ENCODE results near the gene VENTX.

The VENTX gene

DNA sequence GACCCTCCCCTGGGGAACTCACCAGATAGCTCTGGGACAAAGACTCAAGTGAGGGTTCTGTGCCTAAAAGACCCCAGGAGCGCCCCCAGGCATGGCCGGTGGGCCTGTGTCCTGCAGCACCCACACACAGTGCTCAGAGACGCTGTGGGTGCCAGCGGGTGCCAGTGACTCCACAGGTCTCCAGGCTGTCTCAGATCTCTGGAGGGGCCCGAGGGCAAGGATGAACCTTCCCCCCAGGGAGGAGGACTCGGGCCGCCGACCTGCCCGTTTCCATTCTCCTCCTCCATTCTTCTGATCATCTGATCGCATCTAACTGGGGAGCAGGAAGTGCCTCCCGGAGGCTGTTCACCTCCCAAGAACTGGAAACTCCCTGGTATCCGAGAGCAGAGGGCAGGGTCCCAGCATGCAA is 38.0 kb downstream of the VENTX start:
- no peak for DNase-seq

DNA sequence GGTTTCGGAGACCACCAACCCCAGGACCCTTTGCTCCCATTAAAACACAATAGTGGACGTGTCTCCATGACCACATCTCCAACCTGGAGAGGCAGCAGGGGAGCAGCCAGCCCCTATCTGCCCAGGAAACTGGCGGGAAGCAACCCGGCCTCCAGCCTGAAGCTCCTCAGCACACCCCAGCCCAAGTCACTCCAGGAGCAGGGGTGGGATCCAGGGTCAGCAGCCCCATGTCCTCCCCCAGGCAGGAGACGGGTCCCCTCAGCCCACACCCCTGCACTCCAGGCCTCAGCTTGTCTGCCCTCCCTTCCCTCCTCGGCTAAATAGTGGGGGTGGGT is 38.4 kb downstream of the VENTX start:
- no peak for DNase-seq

DNA sequence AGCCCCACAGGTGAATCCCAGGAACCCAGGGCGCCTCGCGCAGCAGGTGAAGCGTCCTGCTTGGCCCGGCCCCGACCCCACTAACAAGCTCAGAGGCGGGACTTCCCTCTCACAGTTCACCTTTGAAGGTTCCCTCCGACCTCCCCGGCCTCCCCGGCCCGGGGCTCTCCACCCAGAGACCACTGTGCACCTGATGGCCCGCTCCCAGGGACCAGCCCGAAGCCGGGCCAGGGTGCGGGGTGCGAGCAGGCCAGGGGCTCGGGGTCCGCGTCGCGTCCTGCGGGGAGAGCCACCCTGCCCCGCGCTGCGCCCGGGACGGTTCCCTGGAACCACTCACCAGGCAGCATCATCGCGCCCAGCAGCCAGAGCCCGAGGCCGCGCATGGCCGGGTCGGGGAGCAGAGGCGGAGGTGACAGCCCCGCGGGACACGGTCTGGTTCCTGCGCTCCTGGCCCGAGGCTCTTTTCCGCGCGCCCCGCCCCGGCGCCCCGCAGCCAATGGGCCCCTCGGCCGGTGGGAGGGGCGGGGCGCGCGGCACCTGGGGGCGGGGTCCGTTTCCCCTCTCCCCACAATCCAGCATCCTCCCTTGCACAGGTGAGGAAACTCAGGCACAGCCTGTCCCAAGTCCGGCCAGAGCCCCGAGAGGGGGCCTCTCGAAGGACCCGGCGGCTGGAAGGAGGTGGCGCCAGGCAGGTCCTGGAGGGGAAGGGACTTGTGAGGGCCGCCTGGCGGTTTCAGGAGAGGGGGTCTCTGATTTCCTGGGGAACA is 39.0 kb downstream of the VENTX start, which contains the start of gene ADAM8:
Gene ADAM8, minus strand, starts transcription at position 434 of the 767 bp plus-strand sequence. Its CDS starts 51 bp downstream, at position 383.
- DNase-seq, result no peak

DNA sequence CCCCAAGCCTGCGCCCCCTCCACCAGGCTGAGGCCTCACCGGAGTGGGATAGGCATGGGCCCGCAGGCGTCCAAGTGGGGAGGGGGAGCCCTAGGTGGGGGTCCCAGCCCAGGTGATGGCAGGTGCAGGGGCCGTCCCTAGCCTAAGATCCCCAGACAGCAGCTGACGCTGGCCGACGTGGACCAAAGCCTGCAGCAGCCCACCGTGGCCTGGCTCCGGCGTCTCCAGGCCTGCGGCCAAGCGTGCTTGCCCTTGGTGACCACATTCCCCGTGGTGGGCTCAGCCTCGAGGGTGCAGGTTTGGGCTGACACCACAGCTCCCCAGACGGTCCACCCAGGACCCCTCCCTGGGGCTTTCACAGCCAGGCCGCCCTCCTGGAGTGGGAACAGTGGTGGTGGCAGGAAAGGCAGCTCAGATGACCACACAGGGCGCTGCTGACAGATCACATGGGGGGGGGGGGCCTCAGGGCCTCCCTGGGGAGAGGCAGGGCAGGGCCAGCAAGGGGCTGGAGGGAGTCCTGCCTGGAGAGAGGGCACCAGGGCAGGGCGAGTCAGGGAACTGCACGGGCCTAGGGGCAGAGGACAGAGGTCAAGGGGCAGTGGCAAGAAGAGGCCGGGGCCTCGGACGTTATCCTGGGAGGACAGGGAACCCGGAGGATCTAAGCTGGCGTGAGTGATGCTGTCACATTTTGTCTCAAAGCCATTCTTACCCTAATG is 39.8 kb downstream of the VENTX start:
- DNase-seq, result no peak

DNA sequence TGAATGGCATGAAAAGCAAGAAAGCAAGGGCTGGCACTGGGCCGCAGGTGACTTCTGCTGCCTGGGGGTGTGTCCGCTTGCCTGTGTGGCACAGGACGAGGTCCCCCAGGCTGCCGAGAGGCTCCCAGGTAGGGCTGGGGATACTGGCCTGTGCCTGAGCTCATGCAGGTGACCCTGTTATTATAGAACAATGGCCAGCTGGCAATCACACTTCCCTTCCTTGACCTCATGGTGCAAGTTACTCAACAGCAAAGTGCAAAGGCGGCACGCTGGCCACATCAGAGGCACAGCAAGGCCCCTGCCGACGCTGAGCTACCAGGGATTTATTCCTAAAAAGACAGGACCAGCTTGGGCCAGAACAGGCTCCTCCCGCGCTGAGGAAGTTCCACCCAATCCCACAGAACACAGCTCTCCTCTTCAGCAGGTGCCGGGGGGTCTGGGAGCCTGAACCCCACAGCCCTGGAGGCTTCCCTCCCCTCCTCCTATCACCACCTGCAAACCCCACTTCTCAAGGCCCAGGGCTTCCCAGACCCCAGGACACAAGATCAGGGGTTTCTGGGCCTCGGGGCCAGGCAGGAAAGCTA is 40.4 kb downstream of the VENTX start:
- no peak for DNase-seq

DNA sequence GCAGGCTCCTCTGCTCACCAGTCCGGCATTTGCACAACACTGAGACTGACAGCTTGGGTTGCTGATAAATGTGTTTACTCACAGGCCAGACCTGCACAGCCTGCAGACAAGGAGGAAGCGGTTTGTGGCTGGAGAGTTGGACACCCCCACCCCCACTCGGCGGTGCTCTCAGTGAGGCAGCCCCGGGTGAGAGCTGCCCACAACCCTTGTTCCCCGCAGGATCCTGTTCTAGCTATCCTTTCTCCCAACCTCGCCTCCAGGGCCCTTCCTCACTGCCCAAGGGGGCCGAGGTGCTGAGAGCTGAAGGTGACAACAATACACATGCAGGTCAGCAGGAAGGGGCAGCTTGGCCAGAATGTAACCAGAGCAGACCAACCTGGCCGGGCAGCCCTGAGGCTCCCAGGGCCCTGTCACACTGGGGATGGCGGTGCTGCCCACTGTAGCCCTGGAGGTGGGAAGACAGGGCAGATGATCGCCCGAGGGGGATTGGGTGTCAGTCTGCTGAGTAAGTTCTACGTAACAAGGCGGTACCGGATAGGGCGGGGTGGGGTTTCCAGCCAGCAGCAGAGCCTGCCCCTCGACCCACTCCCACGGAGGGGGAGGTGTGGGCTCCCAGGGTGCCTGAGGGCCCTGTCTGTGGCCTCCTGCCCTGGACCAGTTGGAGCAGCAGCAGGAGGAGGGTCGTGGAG is 41.1 kb downstream of the VENTX start:
- no peak for DNase-seq

DNA sequence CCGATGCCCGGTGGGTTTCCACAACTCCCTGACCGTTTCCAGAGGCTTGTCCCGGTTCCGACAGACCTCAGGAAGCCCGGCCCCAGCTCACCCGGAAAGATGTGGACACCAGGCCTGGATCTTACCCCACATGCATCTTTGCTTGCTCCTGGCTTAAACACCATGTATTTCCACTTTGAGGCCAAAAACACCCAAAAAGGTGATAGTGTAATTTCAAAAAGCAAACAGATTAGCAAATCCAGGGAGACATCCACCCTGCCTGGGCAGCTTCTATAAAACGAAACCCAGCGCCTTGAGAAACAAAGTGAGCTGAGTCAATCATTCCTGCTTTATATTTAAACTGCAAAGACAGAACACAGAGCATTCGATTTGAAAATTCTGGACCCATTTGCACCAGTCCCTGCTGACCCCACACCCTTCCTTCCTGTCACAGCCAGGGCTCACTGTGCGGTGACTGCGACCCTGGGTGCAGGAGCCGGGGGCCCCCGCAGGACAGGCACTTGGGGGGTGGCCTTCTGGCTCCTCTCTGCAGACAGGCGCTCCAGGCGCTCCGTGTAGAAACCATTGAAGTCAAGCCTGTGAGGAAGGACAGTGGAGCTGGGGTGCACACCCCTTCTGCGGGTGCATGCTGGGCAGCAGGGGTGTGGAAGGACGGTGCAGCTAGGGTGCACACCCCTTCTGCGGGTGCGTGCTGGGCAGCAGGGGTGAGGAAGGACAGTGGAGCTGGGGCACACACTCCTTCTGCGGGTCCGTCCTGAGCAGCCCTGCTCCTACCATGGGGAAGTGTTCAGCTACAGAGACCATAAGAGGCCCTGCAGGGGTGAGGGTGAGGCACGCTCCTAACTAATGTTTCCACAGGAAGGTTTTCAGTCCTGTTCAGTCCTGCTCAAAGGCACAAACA is 41.9 kb downstream of the VENTX start:
- DNase-seq, result no peak

DNA sequence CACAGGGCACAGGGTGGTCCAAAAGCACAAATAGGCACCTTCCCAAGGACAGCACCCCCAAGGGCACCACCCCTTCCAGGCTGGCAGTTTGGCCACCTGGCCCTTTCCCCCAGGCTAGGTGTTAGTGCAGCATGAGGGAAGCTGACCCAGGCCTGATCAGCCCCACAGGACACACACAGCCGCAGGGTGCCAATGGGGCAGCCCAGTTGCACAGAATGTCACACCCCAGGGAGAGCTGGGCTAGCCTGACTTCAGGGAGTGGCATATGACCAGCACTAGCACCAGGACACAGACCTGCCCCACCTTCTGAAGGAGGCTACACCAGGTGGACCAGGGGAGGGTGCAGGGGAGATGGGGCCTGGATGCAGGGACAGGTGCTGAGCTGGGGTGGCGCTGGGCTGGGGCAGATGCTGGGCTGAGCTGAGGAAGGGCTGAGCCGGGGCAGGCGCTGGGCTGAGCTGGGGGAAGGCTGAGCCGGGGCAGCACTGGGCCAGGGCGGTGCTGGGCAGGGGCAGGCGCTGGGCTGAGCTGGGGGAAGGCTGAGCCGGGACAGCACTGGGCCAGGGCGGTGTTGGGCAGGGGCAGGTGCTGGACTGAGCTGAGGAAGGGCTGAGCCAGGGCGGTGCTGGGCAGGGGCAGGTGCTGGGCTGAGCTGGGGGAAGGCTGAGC is 42.9 kb downstream of the VENTX start:
- no peak for DNase-seq

DNA sequence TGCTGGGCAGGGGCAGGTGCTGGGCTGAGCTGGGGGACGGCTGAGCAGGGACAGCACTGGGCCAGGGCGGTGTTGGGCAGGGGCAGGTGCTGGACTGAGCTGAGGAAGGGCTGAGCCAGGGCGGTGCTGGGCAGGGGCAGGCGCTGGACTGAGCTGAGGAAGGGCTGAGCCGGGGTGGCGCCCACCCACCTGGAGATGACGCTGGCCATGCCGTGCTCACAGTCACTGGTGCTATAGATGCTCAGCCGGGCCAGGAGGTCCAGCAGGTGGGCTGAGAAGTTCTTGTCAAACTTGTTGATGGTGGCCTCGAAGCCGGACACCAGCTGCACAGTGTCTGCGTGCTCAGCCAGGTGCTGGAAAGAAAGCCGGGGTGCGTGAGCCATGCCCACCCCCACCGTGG is 43.4 kb downstream of the VENTX start:
- DNase-seq, result no peak

DNA sequence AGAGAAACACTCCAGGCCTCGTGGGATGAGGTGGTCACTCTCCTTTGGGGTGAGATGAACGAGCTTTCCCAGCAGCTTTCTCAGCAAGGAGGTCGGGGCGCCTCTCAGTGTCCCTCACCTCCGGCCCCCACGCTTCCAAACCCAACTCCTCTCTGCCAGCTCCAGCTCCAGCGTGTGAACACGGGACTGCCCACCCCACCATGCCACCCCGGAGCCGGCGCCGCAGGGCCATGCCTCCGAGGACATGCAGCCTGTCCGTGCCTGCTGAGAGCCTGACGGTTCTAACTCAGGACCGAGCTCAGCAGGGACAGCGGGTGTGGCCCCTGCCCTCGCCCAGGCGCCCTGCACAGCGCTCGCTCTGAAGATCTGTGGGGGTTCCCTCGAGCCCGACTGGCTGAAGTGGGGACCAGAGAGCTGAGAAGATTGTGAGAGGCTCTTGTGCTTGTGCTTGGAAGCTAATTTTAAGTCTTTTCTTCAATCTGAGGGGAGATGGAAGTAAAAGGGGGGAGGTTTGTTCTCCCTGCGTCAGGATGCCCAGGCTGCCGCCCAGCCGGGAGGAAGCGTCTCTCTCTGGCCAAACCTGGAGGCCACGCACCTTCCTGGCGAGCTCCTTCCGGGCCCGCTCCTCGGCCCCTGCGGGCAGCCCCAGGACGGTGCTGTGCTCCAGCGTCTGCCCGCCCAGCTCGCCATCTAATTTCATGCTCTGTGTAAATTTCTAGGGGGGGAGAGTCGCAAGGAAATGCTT is 44.1 kb downstream of the VENTX start:
- no peak for DNase-seq

DNA sequence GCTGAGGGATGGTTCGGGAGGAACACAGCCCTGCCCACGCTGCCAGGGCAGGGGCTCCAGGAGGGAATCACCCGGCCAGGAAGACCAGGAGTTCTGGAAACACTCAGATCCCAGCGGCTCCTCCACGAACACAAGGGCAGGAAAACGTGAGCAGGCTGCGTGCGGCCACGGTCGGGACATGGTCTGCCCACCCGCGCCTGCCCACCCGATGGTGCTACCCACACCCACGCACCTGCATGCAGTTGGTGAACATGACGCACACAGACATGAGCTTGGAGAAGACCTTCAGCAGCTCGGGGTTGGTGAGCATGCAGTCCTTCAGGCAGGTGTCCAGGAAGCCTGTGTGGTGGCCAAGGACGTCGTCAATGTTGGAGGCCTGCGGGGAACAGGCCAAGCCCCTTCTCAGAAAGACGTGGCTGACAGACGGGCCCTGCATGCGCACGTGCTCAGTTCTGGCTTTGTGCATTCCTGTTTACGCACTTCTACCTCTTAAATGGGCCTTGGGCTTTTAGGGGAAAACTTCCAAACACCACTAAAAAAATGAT is 45.3 kb downstream of the VENTX start:
- no peak for DNase-seq

DNA sequence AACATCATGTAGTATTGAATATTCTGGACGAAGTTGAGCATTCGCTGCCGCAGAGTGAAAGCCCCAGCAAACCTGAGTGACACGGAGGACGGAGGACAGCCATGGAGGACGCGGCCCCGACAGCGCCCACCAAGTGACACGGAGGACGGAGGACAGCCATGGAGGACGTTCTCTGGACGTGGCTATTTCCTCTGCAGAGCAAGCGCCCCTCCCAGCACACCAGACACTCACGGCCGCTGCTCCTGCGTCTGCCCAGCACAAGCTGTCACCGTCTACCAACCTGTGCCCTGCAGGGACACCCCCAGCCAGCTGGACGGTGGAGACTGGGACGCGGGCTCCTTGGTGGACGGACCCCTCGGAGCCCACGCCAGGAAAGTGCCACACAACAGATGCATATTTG is 46.3 kb downstream of the VENTX start:
- DNase-seq, result no peak

DNA sequence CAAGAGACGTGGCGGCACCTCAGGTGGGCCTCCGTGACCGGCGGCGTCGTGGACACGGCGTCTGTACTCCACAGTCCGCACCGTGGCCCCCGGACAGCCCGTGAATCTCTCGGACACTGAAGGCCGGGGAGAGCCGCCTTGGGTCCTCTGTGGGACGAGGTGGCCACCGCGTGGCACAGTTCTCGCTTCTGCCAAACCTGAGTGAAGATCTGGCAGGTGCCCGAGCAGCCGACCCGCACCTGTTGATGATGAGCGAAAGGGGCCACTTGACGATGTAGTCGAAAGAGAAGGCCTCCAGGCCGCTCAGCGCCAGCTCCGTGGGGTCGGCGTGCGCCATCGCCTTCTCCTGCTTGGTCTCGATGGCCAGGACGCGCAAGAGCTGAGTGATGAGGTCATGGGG is 47.6 kb downstream of the VENTX start:
- DNase-seq, result no peak

DNA sequence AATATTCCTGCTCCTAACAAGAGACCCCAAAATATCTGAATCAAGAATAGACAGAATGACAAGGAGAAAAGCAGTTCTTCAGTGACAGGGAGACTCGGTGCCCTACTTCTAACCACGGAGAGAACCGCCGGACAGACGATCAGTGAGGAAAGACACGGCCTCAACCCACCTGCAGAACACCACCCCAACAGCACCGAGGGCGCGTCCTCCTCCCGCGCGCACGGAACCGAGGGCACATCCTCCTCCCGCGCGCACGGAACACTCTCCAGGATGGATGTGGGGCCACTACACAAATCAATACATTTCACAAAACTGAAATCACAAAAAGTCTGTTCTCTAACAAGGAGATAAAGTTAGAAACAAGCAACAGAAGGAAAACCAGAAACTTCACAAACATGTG is 48.7 kb downstream of the VENTX start:
- DNase-seq, result no peak

DNA sequence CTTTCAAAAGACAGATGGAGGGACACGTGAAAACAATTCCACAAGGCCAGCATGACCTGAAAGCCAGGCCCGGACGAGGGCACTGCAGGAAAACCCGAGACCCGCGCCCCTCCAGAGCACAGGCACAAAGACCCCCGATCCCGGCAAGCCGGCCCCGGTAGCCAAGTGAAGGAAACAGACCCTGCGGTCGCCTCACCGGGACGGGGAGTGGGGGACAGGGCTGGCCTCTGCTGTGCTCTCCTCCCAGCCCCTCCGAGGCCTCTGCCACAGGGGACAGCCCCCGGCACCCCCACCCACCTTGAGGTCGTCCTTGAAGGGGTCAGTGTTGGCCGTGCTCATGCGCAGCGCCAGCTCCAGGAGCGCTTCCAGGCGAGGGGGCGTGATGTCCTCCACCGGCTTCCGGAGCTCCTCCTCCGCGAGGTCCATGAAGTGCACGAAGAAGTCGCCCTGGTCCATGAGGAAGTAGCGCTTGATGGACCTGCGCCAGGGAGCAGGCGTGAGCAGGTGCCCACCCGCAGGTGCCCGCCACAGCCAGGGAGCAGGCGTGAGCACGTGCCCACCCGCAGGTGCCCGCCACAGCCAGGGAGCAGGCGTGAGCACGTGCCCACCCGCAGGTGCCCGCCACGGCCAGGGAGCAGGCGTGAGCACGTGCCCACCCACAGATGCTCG is 50.3 kb downstream of the VENTX start:
- DNase-seq, result no peak

DNA sequence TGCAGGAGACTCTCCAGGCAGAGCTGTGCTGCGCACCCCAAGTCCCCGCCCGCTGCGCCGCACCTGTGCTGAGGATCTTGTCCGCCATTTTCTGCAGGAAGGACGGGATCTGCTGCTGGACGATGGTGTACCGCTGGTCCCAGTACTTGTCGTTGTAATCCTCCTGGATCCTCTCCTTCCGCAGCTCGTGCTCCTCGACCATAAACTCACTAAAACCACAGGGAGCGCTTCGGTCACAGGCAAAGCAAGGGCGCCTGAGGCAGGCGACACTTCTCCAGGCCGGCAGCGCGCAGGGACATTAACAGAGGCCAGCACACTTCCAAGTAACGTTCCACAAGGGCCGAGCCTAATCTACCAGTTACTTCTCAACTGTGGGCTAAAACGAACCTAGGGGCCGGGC is 52.1 kb downstream of the VENTX start:
- no peak for DNase-seq
